ENCODE data around the gene GSTM3. TPM values are rescaled to one million over a fixed set of nuclear protein-coding genes. Genes with fewer than 3 reads are reported as not detected.
"Not testable (repeated sequence)": the region's sequence is repeated elsewhere in the genome, so short reads cannot be mapped to it uniquely, and the experiment has no call there.

Gene GSTM3
- total and polyA plus RNA-seq, 9 of the 15 experiments (the other 6 are each of a cell fraction or from before 2014, with no cell fraction given): 3.9 to 24.5 (median 9.4) TPM

- TF ChIP-seq TCF15 (CRISPR knock-in tag; IDR thresholded peaks at IDR 0.05) (no peak), GATAD2A (IDR thresholded peaks at IDR 0.05) (no peak), POLR2AphosphoS2 (IDR thresholded peaks at IDR 0.05; ENCODE audit: low read length) (no peak)
Measured at GRCh38 chr1:109757936-109758786, 17.3 kb upstream of the GSTM3 start (continued).

GRCh38 chr1:109756848-109757521, 16.1 kb upstream of the GSTM3 start:
- DNase-seq (ENCODE audit: extremely low read depth in 1 of 4, low spot score in 3 of 4) (no peak), FAIRE-seq (no peak), ATAC-seq (no peak)
- Histone ChIP-seq H3K36me3 (ENCODE audit: control insufficient read depth, insufficient read depth, low read length) (no peaks in the 10 kb centered on the region), H3K27me3 (ENCODE audit: control insufficient read depth in 2 of 2, insufficient read depth in 2 of 2, low read length in 2 of 2) (peaks cover 11 to 17% of the 10 kb centered on the region in 2 experiments; a peak in 4 of 5 replicates), H3K27ac (ENCODE audit: extremely low read depth, low read depth, low read length) (no peak overlapping the region), H3K4me2 (ENCODE audit: insufficient read depth, low read length) (no peak overlapping the region), H2AFZ (ENCODE audit: low read depth, low read length) (no peak overlapping the region), H3K4me1 (replicated peaks in 1 of 2; ENCODE audit: control insufficient read depth in 2 of 2, insufficient read depth in 2 of 2, low read length in 2 of 2) (peaks cover 0 to 15% of the 10 kb centered on the region in 2 experiments; a peak in 1 of 5 replicates), H3K9me1 (ENCODE audit: control insufficient read depth, insufficient read depth, low read length) (no peaks in the 10 kb centered on the region), H4K20me1 (replicated peaks; ENCODE audit: control insufficient read depth, insufficient read depth, low read length) (no peaks in the 10 kb centered on the region), H3K9me3 (replicated peaks; ENCODE audit: control insufficient read depth, insufficient read depth, low read depth, low read length) (no peaks in the 10 kb centered on the region), H3K9ac (ENCODE audit: insufficient read depth in 1 of 2, low read depth in 2 of 2, low read length in 2 of 2) (peak overlapping the region in 1 of 2 experiments; percentile 8; a peak in 1 of 4 replicates), H3K4me3 (no peak overlapping the region), H3K79me2 (ENCODE audit: control insufficient read depth, insufficient read depth, low read length) (no peaks in the 10 kb centered on the region)
- TF ChIP-seq ASH1L (IDR thresholded peaks at IDR 0.05; ENCODE audit: borderline replicate concordance, low read depth, partially characterized antibody): no peak
- in situ Hi-C loops (cut with MboI): no loop called here
- no TSS peak for BruUV-seq (replicated peaks)
- intact Hi-C loops (cut with micrococcal nuclease): no loop called here
- ChIA-PET POLR2A (interaction anchor here (0.6 to 1.2 kb wide), 5 partner anchors 8 to 583 kb away, joined by 3 to 4 read pairs (median 3); partner anchors contain the start of gene GNAI3), CTCF (ENCODE audit: low intra/inter-chr PET ratio) (no interaction called here)
- 27% methylated on average over 7 of the region's 7 CpGs for WGBS (ENCODE audit: insufficient coverage, low coverage, missing lambda C conversion rate)

- in situ Hi-C loops (cut with MboI); DNase-seq (ENCODE audit: extremely low read depth in 1 of 4, low spot score in 3 of 4); H3K9ac ChIP-seq (ENCODE audit: insufficient read depth in 1 of 2, low read depth in 2 of 2, low read length in 2 of 2); BruUV-seq (replicated peaks); H3K9me3 ChIP-seq (replicated peaks; ENCODE audit: control insufficient read depth, insufficient read depth, low read depth, low read length); H3K27ac ChIP-seq (ENCODE audit: extremely low read depth, low read depth, low read length); CTCF ChIA-PET (ENCODE audit: low intra/inter-chr PET ratio); H3K4me1 ChIP-seq (replicated peaks in 1 of 2; ENCODE audit: control insufficient read depth in 2 of 2, insufficient read depth in 2 of 2, low read length in 2 of 2); H3K4me2 ChIP-seq (ENCODE audit: insufficient read depth, low read length); intact Hi-C loops (cut with micrococcal nuclease); H3K4me3 ChIP-seq; H3K36me3 ChIP-seq (ENCODE audit: control insufficient read depth, insufficient read depth, low read length); FAIRE-seq; H3K9me1 ChIP-seq (ENCODE audit: control insufficient read depth, insufficient read depth, low read length); H2AFZ ChIP-seq (ENCODE audit: low read depth, low read length); H3K79me2 ChIP-seq (ENCODE audit: control insufficient read depth, insufficient read depth, low read length); H4K20me1 ChIP-seq (replicated peaks; ENCODE audit: control insufficient read depth, insufficient read depth, low read length); ATAC-seq: not testable (repeated sequence)
- H3K27me3 ChIP-seq (ENCODE audit: control insufficient read depth in 2 of 2, insufficient read depth in 2 of 2, low read length in 2 of 2): peaks cover 17 to 24% of the 10 kb centered on the region in 2 experiments; a peak in 4 of 5 replicates
- POLR2A ChIA-PET: interaction anchor here (1.0 to 1.2 kb wide), 4 partner anchors 9 to 208 kb away, joined by 3 to 4 read pairs (median 3); partner anchors contain the start of gene GNAI3
- WGBS (ENCODE audit: insufficient coverage, low coverage, missing lambda C conversion rate): 24% methylated on average over 5 of the region's 5 CpGs
Measured at GRCh38 chr1:109756325-109756724, 15.5 kb upstream of the GSTM3 start.
